Endothelial cell of umbilical vein (primary cell): ENCODE results near the gene DYNLT1.

ENCODE experiments used
- EZH2 ChIP-seq: IDR thresholded peaks from 2 replicates; pipeline ENCODE4 v1.6.1; 2012; ENCODE audit warnings: borderline replicate concordance, low read depth, mild to moderate bottlenecking, moderate library complexity, low read length, inconsistent platforms; ENCODE audit not compliant: severe bottlenecking
- POLR2AphosphoS5 ChIP-seq: IDR thresholded peaks from 2 replicates; pipeline ENCODE4 v1.6.1; 2012; ENCODE audit warnings: low read depth, mild to moderate bottlenecking, control low read depth, low read length, moderate library complexity; ENCODE audit not compliant: insufficient read depth
- TF ChIP-seq, protein P1 (sequence below): IDR thresholded peaks from 2 replicates; pipeline ENCODE4 v1.6.1; 2011; ENCODE audit not compliant: insufficient read depth, insufficient read length
- TF ChIP-seq, protein P2 (sequence below), 2 donors: IDR thresholded peaks; 1 replicate in 1 of 2; 2 replicates in 1 of 2; pipeline ENCODE4 v1.5.1; 2011; ENCODE audit warnings: low read length in 2 of 2, mild to moderate bottlenecking in 2 of 2, moderate library complexity in 2 of 2, control low read depth in 1 of 2, inconsistent platforms in 1 of 2, low read depth in 1 of 2; ENCODE audit not compliant: insufficient read depth in 1 of 2; ENCODE audit errors: extremely low read depth in 1 of 2

DNA sequence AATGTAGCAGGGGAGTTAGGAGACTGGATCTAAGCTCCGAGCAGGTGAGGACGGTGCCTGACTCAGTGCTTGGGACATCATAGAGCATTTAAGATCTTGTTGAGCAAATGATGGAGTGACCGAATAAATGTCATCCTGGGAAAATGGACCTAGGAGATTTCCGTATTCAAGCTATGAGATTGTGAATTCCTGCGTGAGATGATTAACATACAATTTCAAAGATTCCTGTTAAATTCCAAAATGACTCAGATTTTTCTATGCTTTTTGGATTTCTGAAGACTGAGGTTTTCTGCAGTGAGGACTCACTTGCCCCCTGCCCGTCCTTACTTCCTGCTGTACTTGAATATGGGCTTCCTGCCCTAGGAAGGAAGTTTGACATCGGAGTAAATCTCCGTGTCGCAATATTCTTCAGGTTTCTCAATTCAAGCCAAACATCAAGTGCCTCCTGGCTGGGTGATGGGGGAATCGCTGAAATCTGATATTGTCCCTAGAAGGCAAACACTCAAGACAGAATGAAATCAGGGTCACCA is 10.5 kb upstream of the DYNLT1 start:
- TF ChIP-seq EZH2 (no peak), POLR2AphosphoS5 (no peak)
- TF ChIP-seq, protein P1, sequence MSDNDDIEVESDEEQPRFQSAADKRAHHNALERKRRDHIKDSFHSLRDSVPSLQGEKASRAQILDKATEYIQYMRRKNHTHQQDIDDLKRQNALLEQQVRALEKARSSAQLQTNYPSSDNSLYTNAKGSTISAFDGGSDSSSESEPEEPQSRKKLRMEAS, result no peak
- TF ChIP-seq, protein P2, sequence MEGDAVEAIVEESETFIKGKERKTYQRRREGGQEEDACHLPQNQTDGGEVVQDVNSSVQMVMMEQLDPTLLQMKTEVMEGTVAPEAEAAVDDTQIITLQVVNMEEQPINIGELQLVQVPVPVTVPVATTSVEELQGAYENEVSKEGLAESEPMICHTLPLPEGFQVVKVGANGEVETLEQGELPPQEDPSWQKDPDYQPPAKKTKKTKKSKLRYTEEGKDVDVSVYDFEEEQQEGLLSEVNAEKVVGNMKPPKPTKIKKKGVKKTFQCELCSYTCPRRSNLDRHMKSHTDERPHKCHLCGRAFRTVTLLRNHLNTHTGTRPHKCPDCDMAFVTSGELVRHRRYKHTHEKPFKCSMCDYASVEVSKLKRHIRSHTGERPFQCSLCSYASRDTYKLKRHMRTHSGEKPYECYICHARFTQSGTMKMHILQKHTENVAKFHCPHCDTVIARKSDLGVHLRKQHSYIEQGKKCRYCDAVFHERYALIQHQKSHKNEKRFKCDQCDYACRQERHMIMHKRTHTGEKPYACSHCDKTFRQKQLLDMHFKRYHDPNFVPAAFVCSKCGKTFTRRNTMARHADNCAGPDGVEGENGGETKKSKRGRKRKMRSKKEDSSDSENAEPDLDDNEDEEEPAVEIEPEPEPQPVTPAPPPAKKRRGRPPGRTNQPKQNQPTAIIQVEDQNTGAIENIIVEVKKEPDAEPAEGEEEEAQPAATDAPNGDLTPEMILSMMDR (IDR thresholded peaks at IDR 0.05; ENCODE audit: extremely low read depth in 1 of 2, insufficient read depth in 1 of 2, low read depth in 1 of 2, low read length in 2 of 2), result no peak
